HEK293 (cell line): Measurements from ENCODE around the gene SLC25A11.
"Not testable (repeated sequence)": the region's sequence is repeated elsewhere in the genome, so short reads cannot be mapped to it uniquely, and the experiment has no call there.

Experiments used
- CTCF ChIA-PET: fragments of 350-600 bp; formaldehyde crosslinking; extraction: SDS; loops from one replicate; lab custom pipeline; 2021; ENCODE audit warnings: antibody characterized with exemption; lab: Yijun Ruan, JAX
- POLR2A ChIA-PET: fragments of 300-600 bp; formaldehyde crosslinking; extraction: SDS; loops from one replicate; lab custom pipeline; 2020; ENCODE audit warnings: antibody characterized with exemption, inconsistent platforms; lab: Yijun Ruan, JAX
- H3K27ac ChIP-seq: fragments of 200-500 bp; sonication (Bioruptor generic); 2 replicates; pipeline ENCODE4 v1.5.1; 2014; ENCODE audit warnings: low read depth, low read length, control low read depth, inconsistent platforms; ENCODE audit errors: extremely low read depth
- H3K36me3 ChIP-seq, 2 experiments: fragments of 200-500 bp in 1 of 2; sonication (Bioruptor generic) in 1 of 2; 1 replicate in 1 of 2; 2 replicates in 1 of 2; pipeline ENCODE4 v1.5.1; 2014 to 2017; ENCODE audit warnings: inconsistent platforms in 2 of 2, low read length in 2 of 2; ENCODE audit not compliant: control insufficient read depth in 2 of 2, insufficient read depth in 1 of 2
- H3K4me1 ChIP-seq: fragments of 200-500 bp; sonication (Bioruptor generic); 2 replicates; pipeline ENCODE4 v1.5.1; 2014; ENCODE audit warnings: mild to moderate bottlenecking, low read length, inconsistent platforms; ENCODE audit not compliant: control insufficient read depth, insufficient read depth
- H3K4me3 ChIP-seq: 2 replicates; pipeline ENCODE4 v1.5.1; 2011; ENCODE audit warnings: low read depth, mild to moderate bottlenecking, control low read depth, low read length, moderate library complexity
- H3K9me3 ChIP-seq: fragments of 200-500 bp; sonication (Bioruptor generic); 2 replicates; pipeline ENCODE4 v1.5.1; 2014; ENCODE audit warnings: low read depth, low read length, inconsistent platforms; ENCODE audit not compliant: control insufficient read depth, insufficient read depth
- KLF7 ChIP-seq: fragments of 450-650 bp; formaldehyde crosslinking; IDR thresholded peaks from 2 replicates; pipeline ENCODE4 v1.5.1; 2016; ENCODE audit warnings: missing biosample characterization, missing genetic modification characterization, borderline replicate concordance
- KLF8 ChIP-seq: fragments of 450-650 bp; formaldehyde crosslinking; IDR thresholded peaks from 2 replicates; pipeline ENCODE4 v1.5.1; 2016; ENCODE audit warnings: missing biosample characterization, missing genetic modification characterization
- MEIS1 ChIP-seq: sonication (generic); formaldehyde crosslinking; IDR thresholded peaks from 2 replicates; pipeline ENCODE4 v1.8.1; 2022; ENCODE audit warnings: missing genetic modification reagents, mild to moderate bottlenecking, borderline replicate concordance
- SP2 ChIP-seq: fragments of 450-650 bp; formaldehyde crosslinking; IDR thresholded peaks from 2 replicates; pipeline ENCODE4 v1.5.1; 2016; ENCODE audit warnings: missing biosample characterization, missing genetic modification characterization
- SP7 ChIP-seq: fragments of 450-650 bp; formaldehyde crosslinking; IDR thresholded peaks from 2 replicates; pipeline ENCODE4 v1.5.1; 2016; ENCODE audit warnings: missing biosample characterization, missing genetic modification characterization
- TSHZ1 ChIP-seq: fragments of 450-650 bp; formaldehyde crosslinking; IDR thresholded peaks from 2 replicates; pipeline ENCODE4 v1.5.1; 2016; ENCODE audit warnings: missing biosample characterization, missing genetic modification characterization, borderline replicate concordance
- ZBTB20 ChIP-seq: fragments of 450-650 bp; formaldehyde crosslinking; IDR thresholded peaks from 2 replicates; pipeline ENCODE4 v1.5.1; 2016; ENCODE audit warnings: missing biosample characterization, missing genetic modification characterization
- ZFP69B ChIP-seq: fragments of 450-650 bp; formaldehyde crosslinking; IDR thresholded peaks from 2 replicates; pipeline ENCODE4 v1.5.1; 2016; ENCODE audit warnings: missing biosample characterization, missing genetic modification characterization
- ZNF292 ChIP-seq: fragments of 450-650 bp; formaldehyde crosslinking; IDR thresholded peaks from 2 replicates; pipeline ENCODE4 v1.5.1; 2016; ENCODE audit warnings: low read depth, missing biosample characterization, missing genetic modification characterization, borderline replicate concordance
- ZNF354C ChIP-seq: fragments of 450-650 bp; formaldehyde crosslinking; IDR thresholded peaks from 2 replicates; pipeline ENCODE4 v1.5.1; 2016; ENCODE audit warnings: missing biosample characterization, missing genetic modification characterization, low read depth, borderline replicate concordance
- ZNF558 ChIP-seq: fragments of 450-650 bp; formaldehyde crosslinking; IDR thresholded peaks from 2 replicates; pipeline ENCODE4 v1.5.1; 2016; ENCODE audit warnings: missing biosample characterization, missing genetic modification characterization
- ZNF585B ChIP-seq: fragments of 450-650 bp; formaldehyde crosslinking; IDR thresholded peaks from 2 replicates; pipeline ENCODE4 v1.5.1; 2016; ENCODE audit warnings: missing biosample characterization, missing genetic modification characterization
- ZNF645 ChIP-seq: fragments of 450-650 bp; formaldehyde crosslinking; IDR thresholded peaks from 2 replicates; pipeline ENCODE4; 2016; ENCODE audit warnings: missing biosample characterization, missing genetic modification characterization
- ZNF707 ChIP-seq: fragments of 450-650 bp; formaldehyde crosslinking; IDR thresholded peaks from 2 replicates; pipeline ENCODE4 v1.5.1; 2016; ENCODE audit warnings: missing biosample characterization, missing genetic modification characterization
- TF ChIP-seq, protein P1 (sequence below): fragments of 450-650 bp; formaldehyde crosslinking; IDR thresholded peaks from 2 replicates; pipeline ENCODE4 v1.5.1; 2016; ENCODE audit warnings: missing biosample characterization, missing genetic modification characterization, borderline replicate concordance

SLC25A11 gene

DNA sequence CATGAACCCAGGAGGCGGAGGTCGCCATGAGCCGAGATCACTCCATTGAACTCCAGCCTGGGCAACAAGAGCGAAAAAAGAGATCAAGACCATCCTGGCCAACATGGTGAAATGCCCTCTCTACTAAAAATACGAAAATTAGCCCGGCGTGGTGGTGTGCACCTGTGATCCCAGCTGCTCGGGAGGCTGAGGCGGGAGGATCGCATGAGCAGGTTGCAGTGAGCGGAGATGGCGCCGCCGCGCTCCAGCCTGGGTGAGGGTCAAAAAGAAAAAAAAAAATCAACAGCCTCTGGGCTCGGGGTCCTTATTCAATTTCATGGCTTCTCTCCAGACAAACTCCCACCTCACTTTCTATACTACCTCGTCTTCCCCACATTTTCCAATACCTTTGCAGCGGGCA, 11.0 kb downstream of the SLC25A11 start:
- TF ChIP-seq ZNF645, result no peak
- no peak for TF ChIP-seq SP7 (tag by site-specific recombination)
- TF ChIP-seq ZNF354C (tag by site-specific recombination), result no peak
- TF ChIP-seq ZNF707 (tag by site-specific recombination), result no peak
- no peak for TF ChIP-seq SP2 (tag by site-specific recombination)
- TF ChIP-seq MEIS1, result no peak
- TF ChIP-seq ZBTB20 (tag by site-specific recombination), result no peak
- no peak for TF ChIP-seq ZFP69B (tag by site-specific recombination)
- TF ChIP-seq ZNF292, result no peak
- TF ChIP-seq ZNF558 (tag by site-specific recombination), result no peak
- no peak for TF ChIP-seq KLF7
- no peak for TF ChIP-seq TSHZ1 (tag by site-specific recombination)
- TF ChIP-seq, protein P1, sequence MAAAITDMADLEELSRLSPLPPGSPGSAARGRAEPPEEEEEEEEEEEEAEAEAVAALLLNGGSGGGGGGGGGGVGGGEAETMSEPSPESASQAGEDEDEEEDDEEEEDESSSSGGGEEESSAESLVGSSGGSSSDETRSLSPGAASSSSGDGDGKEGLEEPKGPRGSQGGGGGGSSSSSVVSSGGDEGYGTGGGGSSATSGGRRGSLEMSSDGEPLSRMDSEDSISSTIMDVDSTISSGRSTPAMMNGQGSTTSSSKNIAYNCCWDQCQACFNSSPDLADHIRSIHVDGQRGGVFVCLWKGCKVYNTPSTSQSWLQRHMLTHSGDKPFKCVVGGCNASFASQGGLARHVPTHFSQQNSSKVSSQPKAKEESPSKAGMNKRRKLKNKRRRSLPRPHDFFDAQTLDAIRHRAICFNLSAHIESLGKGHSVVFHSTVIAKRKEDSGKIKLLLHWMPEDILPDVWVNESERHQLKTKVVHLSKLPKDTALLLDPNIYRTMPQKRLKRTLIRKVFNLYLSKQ (tag by site-specific recombination), result no peak
- no peak for TF ChIP-seq ZNF585B (tag by site-specific recombination)
- TF ChIP-seq KLF8 (tag by site-specific recombination), result no peak
- no peaks in the 10 kb centered on the region for H3K9me3 ChIP-seq
- no peak overlapping the region for H3K27ac ChIP-seq
- H3K4me1 ChIP-seq, result no peaks in the 10 kb centered on the region; the same call in 1 of the 2 replicates
- H3K4me3 ChIP-seq, result no peak overlapping the region
- peaks cover 4 to 23% of the 10 kb centered on the region in 2 experiments; a peak in 2 of 3 replicates for H3K36me3 ChIP-seq
- POLR2A ChIA-PET, result interaction anchor here (0.9 to 2.3 kb wide), 2 partner anchors 11 to 38 kb away, joined by 3 to 13 read pairs; partner anchors contain the start of genes RNF167, SLC25A11 and SPAG7
- CTCF ChIA-PET, result no interaction called here

- not testable (repeated sequence) for H3K4me3 ChIP-seq, H3K4me1 ChIP-seq, H3K27ac ChIP-seq, H3K9me3 ChIP-seq
- CTCF ChIA-PET, result interaction anchor here (0.6 kb wide), 1 partner anchor 75 kb away, joined by 3 read pairs; no protein-coding TSS in a partner anchor
- H3K36me3 ChIP-seq, result peaks cover 4 to 15% of the 10 kb centered on the region in 2 experiments; a peak in 2 of 3 replicates
- POLR2A ChIA-PET, result interaction anchor here (0.6 to 1.2 kb wide), 5 partner anchors 12 to 1081 kb away, joined by 3 to 9 read pairs (median 3); partner anchors contain the start of genes NCBP3, RNF167, SLC25A11 and SPAG7
Observed at GRCh38 chr17:4926577-4927335, 13.1 kb downstream of the SLC25A11 start.
